ENCODE results near the gene PGAM5. TPM values are rescaled to one million over a fixed set of nuclear protein-coding genes. Genes with fewer than 3 reads are reported as not detected.

PGAM5 gene
- total and polyA plus RNA-seq, 7 donors: 9.6 to 37.1 (median 23.5) TPM

GRCh38 chr12:132664206-132665148 is 46.2 kb upstream of the PGAM5 start:
- Histone ChIP-seq H3K27me3 (no peaks in the 10 kb centered on the region), H3K27ac (no peak overlapping the region), H3K4me1 (no peaks in the 10 kb centered on the region), H3K36me3 (peaks cover 0 to 95% (median 40%) of the 10 kb centered on the region in 4 donors), H3K9me3 (no peaks in the 10 kb centered on the region), H3K4me3 (no peak overlapping the region)
- peak; percentile 52 for DNase-seq
- TF ChIP-seq EP300 (IDR thresholded peaks at IDR 0.05): no peak
- 86 to 94% methylated on average over 21 of the region's 21 CpGs for WGBS, 2 donors
- intact Hi-C loops (cut with DNase I): no loop called here

- Histone ChIP-seq H3K4me3 (no peak overlapping the region), H3K9me3 (no peaks in the 10 kb centered on the region), H3K36me3 (peaks cover 0 to 93% (median 37%) of the 10 kb centered on the region in 4 donors), H3K27me3 (no peaks in the 10 kb centered on the region), H3K4me1 (no peaks in the 10 kb centered on the region), H3K27ac (no peak overlapping the region)
- DNase-seq: peak; percentile 46
- TF ChIP-seq EP300 (IDR thresholded peaks at IDR 0.05) (no peak), POLR2AphosphoS5 (IDR thresholded peaks at IDR 0.05) (no peak), CTCF (IDR thresholded peaks at IDR 0.05) (no peak), POLR2A (IDR thresholded peaks at IDR 0.05) (no peak)
- 96 to 97% methylated on average over 13 of the region's 13 CpGs for WGBS, 2 donors
- intact Hi-C loops (cut with DNase I): no loop called here
These were observed 45.5 kb upstream of the PGAM5 start for GRCh38 chr12:132665149-132665491.

GRCh38 chr12:132665794-132666193 is 44.8 kb upstream of the PGAM5 start:
- DNase-seq: peak; percentile 19
- 91 to 98% methylated on average over 6 of the region's 6 CpGs for WGBS, 2 donors
- intact Hi-C loops (cut with DNase I): no loop called here
- no peaks in the 10 kb centered on the region for H3K9me3 ChIP-seq
- no peaks in the 10 kb centered on the region for H3K27me3 ChIP-seq
- no peaks in the 10 kb centered on the region for H3K4me1 ChIP-seq
- H3K36me3 ChIP-seq: peaks cover 0 to 93% (median 32%) of the 10 kb centered on the region in 4 donors
- no peak overlapping the region for H3K27ac ChIP-seq
- no peak for TF ChIP-seq POLR2AphosphoS5 (IDR thresholded peaks at IDR 0.05)
- no peak for TF ChIP-seq POLR2A (IDR thresholded peaks at IDR 0.05)
- H3K4me3 ChIP-seq: no peak overlapping the region

- intact Hi-C loops (cut with DNase I): no loop called here
These were observed 42.2 kb upstream of the PGAM5 start for GRCh38 chr12:132668191-132669088.

More at GRCh38 chr12:132668191-132669088, 42.2 kb upstream of the PGAM5 start:
- Histone ChIP-seq H3K9me3 (no peaks in the 10 kb centered on the region), H3K36me3 (peaks cover 9 to 91% (median 35%) of the 10 kb centered on the region in 4 donors), H3K27me3 (no peaks in the 10 kb centered on the region), H3K4me1 (no peaks in the 10 kb centered on the region), H3K4me3 (no peak overlapping the region), H3K27ac (no peak overlapping the region)
- WGBS, 2 donors: 96% methylated on average over 30 of the region's 30 CpGs
- peak; percentile 43 for DNase-seq
- no peak for TF ChIP-seq POLR2AphosphoS5 (IDR thresholded peaks at IDR 0.05)
- no peak for TF ChIP-seq POLR2A (IDR thresholded peaks at IDR 0.05)
- TF ChIP-seq CTCF (IDR thresholded peaks at IDR 0.05): no peak
- no peak for TF ChIP-seq EP300 (IDR thresholded peaks at IDR 0.05)
